ENCODE results near the gene CHRD.
"Not testable (repeated sequence)": the region's sequence is repeated elsewhere in the genome, so short reads cannot be mapped to it uniquely, and the experiment has no call there.

The CHRD gene

DNA sequence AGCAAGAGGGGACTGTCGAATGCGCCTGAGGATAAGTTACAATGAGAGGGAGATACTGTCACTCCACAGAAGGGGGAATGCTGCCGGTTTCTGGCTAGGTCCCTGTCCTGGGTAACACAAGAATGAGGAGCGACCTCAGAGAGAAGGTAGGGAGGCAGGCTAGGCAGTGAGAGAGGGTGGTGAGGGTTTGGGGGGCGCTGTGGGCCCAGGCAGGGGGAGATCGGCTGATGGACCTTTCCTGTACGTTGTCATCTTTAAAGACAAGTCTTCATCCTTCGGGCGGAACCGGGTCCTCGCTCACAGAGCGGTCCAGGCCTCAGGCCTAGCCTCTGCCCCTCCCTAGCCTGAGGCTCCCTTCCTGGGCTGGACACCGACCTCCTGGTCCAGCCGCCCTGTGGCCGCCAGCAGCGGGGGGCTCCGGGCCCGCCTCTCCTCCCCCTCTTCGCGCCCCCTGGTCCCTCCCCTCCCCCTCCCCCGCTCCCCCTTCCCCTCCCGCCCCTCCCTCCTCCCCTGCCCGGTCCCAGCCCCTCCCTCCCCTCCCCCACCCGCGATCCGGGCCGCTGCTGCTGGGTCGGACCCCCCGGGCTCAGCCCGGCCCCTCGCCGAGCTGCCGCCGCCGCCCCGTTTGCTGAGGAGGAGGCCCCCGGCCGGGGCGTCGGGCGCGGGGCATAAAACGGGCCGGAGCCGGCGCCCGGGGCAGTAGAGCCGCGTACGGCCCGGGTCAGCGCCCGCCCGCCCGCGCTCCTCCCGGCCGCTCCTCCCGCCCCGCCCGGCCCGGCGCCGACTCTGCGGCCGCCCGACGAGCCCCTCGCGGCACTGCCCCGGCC lies at the start of gene CHRD:
Gene CHRD, plus strand, starts transcription at position 697 of the 827 bp plus-strand sequence. CDS start 265 bp downstream, outside the sequence.
- Mint-ChIP-seq H3K4me1 (peaks cover 14% of the 10 kb centered on the region), H3K27me3 (peaks cover 87% of the 10 kb centered on the region), H3K9me3 (no peaks in the 10 kb centered on the region), H3K27ac (no peak within 1 kb of the TSS), H3K4me3 (peak within 1 kb of the TSS; percentile 46), H3K36me3 (no peaks in the 10 kb centered on the region)
- ATAC-seq: peak; percentile 27

DNA sequence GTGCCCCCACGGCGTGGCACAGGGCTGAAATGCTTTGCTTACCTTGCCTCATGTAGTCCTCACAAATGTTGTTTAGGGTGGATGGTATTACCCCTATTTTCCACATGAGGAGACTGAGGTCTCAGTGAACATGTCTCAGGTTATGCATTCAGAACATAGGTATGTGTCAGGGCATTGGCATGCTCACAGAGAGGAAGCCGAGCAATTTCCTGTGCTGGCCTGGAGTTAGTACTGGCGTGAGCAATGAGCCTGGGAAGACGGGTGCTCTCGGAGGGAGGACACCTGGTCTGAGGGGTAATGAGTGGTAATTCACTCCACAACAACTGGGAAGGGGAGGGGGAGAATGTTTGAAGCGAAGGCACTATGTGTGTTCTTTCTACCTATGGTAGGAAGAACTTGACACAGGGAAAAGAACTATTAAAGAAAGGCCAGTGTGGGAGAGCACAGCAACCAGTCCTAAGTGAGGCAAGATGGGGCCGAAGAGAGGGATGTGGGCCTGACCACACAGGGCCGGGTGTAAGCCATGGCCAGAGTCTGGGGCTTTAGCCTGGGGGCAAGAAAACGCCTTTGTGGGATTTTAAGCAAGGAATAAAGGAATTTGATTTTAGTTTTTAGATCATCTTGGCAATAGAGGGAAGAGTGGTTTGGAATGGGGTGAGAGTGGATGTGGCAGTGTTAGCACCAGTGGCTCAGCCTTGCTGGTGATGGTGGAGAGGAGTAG lies 47.3 kb upstream of the CHRD start:
- Mint-ChIP-seq H3K4me1 (peaks cover 41% of the 10 kb centered on the region), H3K4me3 (no peak overlapping the region), H3K27me3 (peaks cover 4% of the 10 kb centered on the region), H3K36me3 (peaks cover 59% of the 10 kb centered on the region), H3K9me3 (no peaks in the 10 kb centered on the region), H3K27ac (peak overlapping the region; percentile 36)
- ATAC-seq: no peak

- Mint-ChIP-seq H3K27me3 (peaks cover 11% of the 10 kb centered on the region), H3K4me1 (peaks cover 48% of the 10 kb centered on the region), H3K27ac (peak overlapping the region; percentile 36), H3K36me3 (peaks cover 52% of the 10 kb centered on the region), H3K4me3 (no peak overlapping the region), H3K9me3 (no peaks in the 10 kb centered on the region)
- no peak for ATAC-seq
Observed at GRCh38 chr3:184333190-184333589, 46.7 kb upstream of the CHRD start.

- Mint-ChIP-seq H3K27me3 (peaks cover 14% of the 10 kb centered on the region), H3K4me1 (peaks cover 51% of the 10 kb centered on the region), H3K36me3 (peaks cover 47% of the 10 kb centered on the region), H3K4me3 (no peak overlapping the region), H3K27ac (peak overlapping the region; percentile 36), H3K9me3 (no peaks in the 10 kb centered on the region)
- ATAC-seq: no peak
Observed at GRCh38 chr3:184333700-184334099, 46.2 kb upstream of the CHRD start.

DNA sequence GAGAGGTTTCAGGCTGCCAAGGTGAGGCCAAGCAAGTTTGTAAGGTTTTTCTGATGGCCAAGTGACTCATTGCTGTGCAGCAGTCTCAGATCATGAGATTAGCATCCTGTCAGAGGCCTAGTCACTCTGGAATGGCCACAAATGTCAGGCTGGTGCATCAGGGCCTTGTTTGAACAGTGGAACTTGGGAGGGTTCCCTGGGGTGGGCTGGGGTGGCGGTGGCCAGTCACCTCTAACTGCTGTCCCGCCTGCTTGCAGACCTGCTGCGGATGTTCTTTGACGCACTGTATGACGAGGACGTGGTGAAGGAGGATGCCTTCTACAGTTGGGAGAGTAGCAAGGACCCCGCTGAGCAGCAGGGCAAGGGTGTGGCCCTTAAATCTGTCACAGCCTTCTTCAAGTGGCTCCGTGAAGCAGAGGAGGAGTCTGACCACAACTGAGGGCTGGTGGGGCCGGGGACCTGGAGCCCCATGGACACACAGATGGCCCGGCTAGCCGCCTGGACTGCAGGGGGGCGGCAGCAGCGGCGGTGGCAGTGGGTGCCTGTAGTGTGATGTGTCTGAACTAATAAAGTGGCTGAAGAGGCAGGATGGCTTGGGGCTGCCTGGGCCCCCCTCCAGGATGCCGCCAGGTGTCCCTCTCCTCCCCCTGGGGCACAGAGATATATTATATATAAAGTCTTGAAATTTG lies 45.2 kb upstream of the CHRD start:
- H3K9me3 Mint-ChIP-seq: no peaks in the 10 kb centered on the region
- no peak for ATAC-seq
- no peak overlapping the region for H3K4me3 Mint-ChIP-seq
- H3K36me3 Mint-ChIP-seq: peaks cover 43% of the 10 kb centered on the region
- peak overlapping the region; percentile 36 for H3K27ac Mint-ChIP-seq
- peaks cover 54% of the 10 kb centered on the region for H3K4me1 Mint-ChIP-seq
- H3K27me3 Mint-ChIP-seq: peaks cover 14% of the 10 kb centered on the region

- H3K27ac Mint-ChIP-seq: peak overlapping the region; percentile 36
- no peak for ATAC-seq
- H3K9me3 Mint-ChIP-seq: no peaks in the 10 kb centered on the region
- peaks cover 54% of the 10 kb centered on the region for H3K4me1 Mint-ChIP-seq
- peaks cover 40% of the 10 kb centered on the region for H3K36me3 Mint-ChIP-seq
- H3K4me3 Mint-ChIP-seq: peak overlapping the region; percentile 89
- H3K27me3 Mint-ChIP-seq: peaks cover 14% of the 10 kb centered on the region
Observed at GRCh38 chr3:184335291-184335660, 44.6 kb upstream of the CHRD start.

DNA sequence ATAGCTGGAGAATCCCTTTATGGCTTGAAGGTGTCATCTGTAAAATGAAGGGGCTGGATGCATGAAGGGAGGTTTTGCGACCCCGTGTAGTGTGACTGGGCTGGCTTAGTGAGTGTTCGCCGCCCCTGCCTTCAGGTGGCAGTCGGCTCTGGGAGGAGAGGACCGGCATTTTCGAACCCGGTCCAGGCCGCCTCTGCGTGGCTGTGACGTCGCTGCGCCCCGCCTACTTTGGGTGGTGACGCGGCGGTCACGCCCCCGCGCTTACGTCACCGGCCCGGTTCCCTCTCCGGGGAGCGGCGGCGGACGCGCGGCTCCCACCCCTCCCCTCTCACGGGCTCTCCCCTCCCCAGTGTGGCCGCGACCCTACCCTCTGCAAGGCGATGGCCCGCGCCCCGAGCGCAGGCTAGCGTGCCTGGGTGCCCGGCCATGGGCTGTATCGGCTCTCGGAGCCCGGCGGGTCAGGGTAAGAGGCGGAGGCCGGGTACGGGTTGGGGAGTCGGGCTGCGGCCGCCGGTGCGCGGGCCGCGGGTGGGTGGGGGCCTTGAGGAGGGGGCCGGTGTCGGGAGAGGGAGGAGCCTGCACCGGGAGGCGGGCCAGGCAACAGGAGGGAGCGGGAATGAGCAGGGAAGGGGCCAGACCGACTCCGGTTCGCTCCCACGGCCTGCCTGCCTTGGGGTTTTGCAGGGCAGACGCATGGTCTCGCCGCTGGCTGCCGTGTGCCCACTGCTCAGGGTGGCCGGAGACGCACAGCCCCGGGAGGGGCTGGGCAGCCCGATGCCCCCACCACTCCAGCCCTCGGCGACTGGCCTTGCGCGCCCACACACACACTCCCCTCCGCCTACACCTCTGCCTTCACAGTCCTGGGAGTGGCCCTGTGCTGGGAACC lies 44.0 kb upstream of the CHRD start:
- Mint-ChIP-seq H3K27ac (peak overlapping the region; percentile 36), H3K36me3 (peaks cover 42% of the 10 kb centered on the region), H3K4me1 (peaks cover 54% of the 10 kb centered on the region), H3K9me3 (no peaks in the 10 kb centered on the region), H3K27me3 (peaks cover 14% of the 10 kb centered on the region), H3K4me3 (peak overlapping the region; percentile 89)
- peak; percentile 86 for ATAC-seq

DNA sequence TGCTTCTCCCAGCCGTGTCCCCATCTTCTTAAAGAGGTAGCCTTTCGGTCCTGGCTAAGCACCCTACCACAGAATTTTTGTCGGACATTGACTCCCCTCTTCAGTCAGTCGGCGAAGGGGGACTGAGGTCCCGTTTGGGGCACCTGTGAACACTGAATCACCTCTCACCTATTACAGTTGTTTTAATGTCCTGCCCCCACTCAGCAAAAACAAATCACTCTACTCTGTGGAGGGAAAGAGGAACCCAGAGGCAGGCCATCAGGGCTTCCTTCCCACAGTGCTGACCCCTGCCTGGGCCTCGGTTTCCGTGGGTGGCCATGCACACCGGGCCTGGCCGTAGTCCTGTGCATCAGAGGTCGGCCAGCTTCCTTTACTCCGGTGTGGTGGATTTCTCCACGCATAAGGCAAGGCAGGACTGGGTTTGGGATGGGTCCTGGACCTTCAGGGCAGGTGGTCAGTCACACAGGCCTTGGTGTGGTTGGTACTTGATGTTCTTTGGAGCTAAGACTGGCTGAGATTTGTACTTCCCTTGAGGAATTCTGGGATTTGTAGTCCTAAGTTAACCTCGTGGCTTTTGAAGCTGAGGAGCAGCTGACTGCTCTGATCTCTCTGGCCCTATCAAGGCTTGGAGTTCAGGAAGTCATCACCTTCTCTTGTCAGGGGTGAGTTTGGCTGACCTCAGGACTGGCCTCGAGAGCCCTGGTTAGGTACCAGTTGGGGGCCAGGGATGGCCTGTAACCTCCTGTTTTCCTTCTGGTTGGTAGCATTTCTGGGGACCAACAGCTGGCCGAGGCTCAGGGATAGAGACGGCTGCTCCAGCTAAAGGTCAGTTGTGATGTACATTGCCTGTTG lies 43.1 kb upstream of the CHRD start:
- no peak for ATAC-seq
- H3K4me1 Mint-ChIP-seq: peaks cover 54% of the 10 kb centered on the region
- H3K36me3 Mint-ChIP-seq: peaks cover 34% of the 10 kb centered on the region

GRCh38 chr3:184337399-184337714 lies 42.5 kb upstream of the CHRD start, which contains the start of gene FAM131A:
TSS of gene FAM131A (plus strand) at chr3:184337600. CDS start at chr3:184337631, 31 bp downstream.
- Mint-ChIP-seq H3K27me3 (peaks cover 14% of the 10 kb centered on the region), H3K9me3 (no peaks in the 10 kb centered on the region), H3K4me1 (peaks cover 54% of the 10 kb centered on the region), H3K36me3 (peaks cover 29% of the 10 kb centered on the region), H3K27ac (peak within 1 kb of the TSS; percentile 36), H3K4me3 (peak within 1 kb of the TSS; percentile 89)
- no peak for ATAC-seq

More for the DNA sequence above, 43.1 kb upstream of the CHRD start:
- peaks cover 14% of the 10 kb centered on the region for H3K27me3 Mint-ChIP-seq
- H3K9me3 Mint-ChIP-seq: no peaks in the 10 kb centered on the region
- peak overlapping the region; percentile 36 for H3K27ac Mint-ChIP-seq
- peak overlapping the region; percentile 89 for H3K4me3 Mint-ChIP-seq

GRCh38 chr3:184337981-184338380 lies 41.9 kb upstream of the CHRD start:
- H3K27me3 Mint-ChIP-seq: peaks cover 14% of the 10 kb centered on the region
- ATAC-seq: no peak
- no peaks in the 10 kb centered on the region for H3K9me3 Mint-ChIP-seq
- peak overlapping the region; percentile 36 for H3K27ac Mint-ChIP-seq
- H3K4me3 Mint-ChIP-seq: peak overlapping the region; percentile 11
- peaks cover 28% of the 10 kb centered on the region for H3K36me3 Mint-ChIP-seq
- peaks cover 48% of the 10 kb centered on the region for H3K4me1 Mint-ChIP-seq

DNA sequence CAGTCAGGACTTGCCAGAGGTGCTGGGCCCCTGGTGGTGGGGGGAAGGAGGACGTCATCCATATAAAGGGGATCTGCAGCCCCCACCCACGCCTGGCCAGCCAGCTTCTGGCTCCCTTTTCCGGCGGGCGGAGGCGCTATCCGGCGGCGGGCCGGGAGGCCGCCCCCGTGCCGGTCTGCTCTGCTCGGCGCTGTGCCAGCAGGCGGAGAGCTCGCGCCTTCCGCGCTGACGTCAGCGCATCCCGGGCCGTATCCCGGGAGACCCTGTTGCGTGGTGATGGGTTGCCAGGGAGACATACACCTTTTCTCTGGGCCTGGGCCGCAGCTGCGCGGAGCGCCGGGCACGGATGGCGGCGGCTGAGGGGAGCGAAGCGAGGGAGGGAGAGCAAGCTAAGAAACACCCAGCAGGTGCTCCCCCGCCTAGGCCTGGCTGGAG lies 41.3 kb upstream of the CHRD start:
- ATAC-seq: no peak
- Mint-ChIP-seq H3K4me3 (peak overlapping the region; percentile 51), H3K36me3 (peaks cover 23% of the 10 kb centered on the region), H3K27me3 (peaks cover 14% of the 10 kb centered on the region), H3K4me1 (peaks cover 43% of the 10 kb centered on the region), H3K27ac (peak overlapping the region; percentile 36), H3K9me3 (no peaks in the 10 kb centered on the region)

DNA sequence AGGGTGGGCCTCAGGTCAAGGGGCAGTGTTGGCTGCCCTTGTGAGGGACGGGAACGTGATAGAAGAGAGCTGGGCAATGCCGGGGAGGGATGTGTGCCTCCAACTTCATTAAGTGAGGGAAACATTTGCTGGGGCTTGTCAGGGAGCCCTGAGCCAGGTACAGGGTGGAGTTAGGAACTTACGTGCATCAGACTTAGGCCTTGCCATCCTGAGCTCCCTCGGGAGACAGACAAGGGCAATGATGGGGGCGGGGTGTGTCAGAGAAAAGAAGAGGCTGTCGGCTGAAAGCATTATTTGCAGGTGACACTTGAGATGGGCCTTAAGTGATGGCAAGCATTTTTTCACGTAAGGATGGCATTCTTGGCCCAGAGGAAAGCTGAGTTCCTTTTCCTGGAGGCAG lies 40.9 kb upstream of the CHRD start:
- Mint-ChIP-seq H3K9me3 (no peaks in the 10 kb centered on the region), H3K4me3 (peak overlapping the region; percentile 51), H3K27me3 (peaks cover 14% of the 10 kb centered on the region), H3K4me1 (peaks cover 38% of the 10 kb centered on the region), H3K36me3 (peaks cover 18% of the 10 kb centered on the region), H3K27ac (no peak overlapping the region)
- no peak for ATAC-seq

DNA sequence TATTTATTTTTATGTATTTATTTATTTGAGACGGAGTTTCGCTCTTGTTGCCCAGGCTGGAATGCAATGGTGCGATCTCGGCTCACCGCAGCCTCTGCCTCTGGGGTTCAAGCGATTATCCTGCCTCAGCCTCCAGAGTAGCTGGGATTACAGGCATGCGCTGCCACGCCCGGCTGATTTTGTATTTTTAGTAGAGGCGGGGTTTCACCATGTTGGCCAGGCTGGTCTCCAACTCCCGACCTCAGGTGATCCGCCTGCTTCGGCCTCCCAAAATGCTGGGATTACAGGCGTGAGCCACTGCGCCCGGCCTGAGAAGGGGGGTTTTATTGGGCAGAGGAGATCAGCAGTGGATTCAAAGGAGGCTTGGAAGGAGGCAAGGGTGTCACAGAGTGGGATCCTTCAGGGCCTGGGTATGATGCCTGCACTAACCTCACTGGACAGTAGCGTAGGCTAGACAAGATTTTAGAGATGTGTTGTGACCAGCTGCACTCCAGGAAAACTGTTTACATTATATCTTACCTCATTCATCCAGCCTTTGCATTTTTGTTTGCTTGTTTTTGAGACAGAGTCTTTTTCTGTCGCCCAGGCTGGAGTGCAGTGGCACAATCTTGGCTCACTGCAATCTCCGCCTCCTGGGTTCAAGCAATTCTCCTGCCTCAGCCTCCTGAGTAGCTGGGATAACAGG lies 40.3 kb upstream of the CHRD start:
- not testable (repeated sequence) for H3K27ac Mint-ChIP-seq, ATAC-seq, H3K9me3 Mint-ChIP-seq, H3K4me3 Mint-ChIP-seq
- H3K4me1 Mint-ChIP-seq: peaks cover 36% of the 10 kb centered on the region
- H3K36me3 Mint-ChIP-seq: peaks cover 19% of the 10 kb centered on the region
- H3K27me3 Mint-ChIP-seq: peaks cover 14% of the 10 kb centered on the region
